Lower lobe of right lung (tissue), 2 donors: ENCODE measurements around the gene WWC1. TPM values are rescaled to one million over a fixed set of nuclear protein-coding genes. Genes with fewer than 3 reads are reported as not detected.

ENCODE experiments used
- ATAC-seq, 2 donors: fragments of 200-7000 bp; cut with Tn5 transposase; one replicate each; pipeline ENCODE4 v1.9.1; 2020 to 2022; ENCODE audit warnings: mild to moderate bottlenecking in 2 of 2, moderate library complexity in 2 of 2
- DNase-seq: peaks from one replicate; pipeline ENCODE4 v3.0.0-alpha.2; 2020
- H3K27ac ChIP-seq: fragments of 200-600 bp; one replicate; pipeline ENCODE4 v1.8.0; 2022
- H3K27me3 ChIP-seq: fragments of 200-600 bp; one replicate; pipeline ENCODE4 v1.8.0; 2022; ENCODE audit warnings: low read depth
- H3K36me3 ChIP-seq: fragments of 200-600 bp; one replicate; pipeline ENCODE4 v1.8.0; 2022; ENCODE audit warnings: mild to moderate bottlenecking
- H3K4me1 ChIP-seq: fragments of 200-600 bp; one replicate; pipeline ENCODE4 v1.8.0; 2022
- H3K4me3 ChIP-seq: fragments of 200-600 bp; one replicate; pipeline ENCODE4 v1.8.0; 2022; ENCODE audit warnings: mild to moderate bottlenecking
- H3K9me3 ChIP-seq: fragments of 200-600 bp; one replicate; pipeline ENCODE4 v1.8.0; 2022
- CTCF ChIP-seq: fragments of 200-600 bp; IDR thresholded peaks from one replicate; pipeline ENCODE4 v1.8.0; 2022; ENCODE audit warnings: antibody characterized with exemption, mild to moderate bottlenecking
- intact Hi-C: fragments of 100-400 bp; cut with DNase I; formaldehyde crosslinking; loops from one replicate; pipeline ENCODE4 v1.11.0; 2022
- total RNA-seq: library from RNA; stranded (reverse); fragmentation: NEBNext Ultra II Directional; extraction: Animal tissue kit (Norgen Biotek cat#: 25700); gene quantifications from one replicate; pipeline ENCODE4 v1.2.1, GENCODE V29; 2021
- donor health status: DM: no; HTN: yes; CAD: no; lungs with severe emphysema.

Gene WWC1
- total RNA-seq, 1 donor from 2014 or later = 61.9 TPM

DNA sequence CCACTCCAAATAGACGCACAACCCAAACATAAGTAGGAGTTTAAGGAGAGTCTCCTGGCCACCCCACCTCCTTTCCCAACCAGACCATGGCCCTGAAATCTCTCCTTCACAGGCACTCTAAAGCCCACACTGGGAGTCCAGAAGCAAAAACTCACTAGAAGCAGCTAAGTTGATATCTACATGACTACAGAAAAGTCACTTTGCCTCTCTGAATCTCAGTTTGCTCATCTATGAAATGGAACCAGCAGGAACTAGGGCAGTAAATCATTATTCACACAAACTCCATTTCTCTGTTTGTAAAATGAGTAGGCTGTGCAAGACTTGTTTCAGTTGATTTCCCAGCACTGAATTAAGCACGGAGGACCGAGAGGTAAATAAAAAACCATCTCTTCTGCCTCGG is 4.1 kb upstream of the WWC1 start:
- ATAC-seq (no peak), DNase-seq (no peak)
- intact Hi-C loops = no loop called here
- H3K4me1 ChIP-seq = peaks cover 14% of the 10 kb centered on the region
- H3K4me3 ChIP-seq = no peak overlapping the region
- H3K9me3 ChIP-seq = peaks cover 10% of the 10 kb centered on the region
- H3K36me3 ChIP-seq = no peaks in the 10 kb centered on the region
- H3K27ac ChIP-seq = no peak overlapping the region
- TF ChIP-seq CTCF = no peak
- H3K27me3 ChIP-seq = peaks cover 16% of the 10 kb centered on the region

DNA sequence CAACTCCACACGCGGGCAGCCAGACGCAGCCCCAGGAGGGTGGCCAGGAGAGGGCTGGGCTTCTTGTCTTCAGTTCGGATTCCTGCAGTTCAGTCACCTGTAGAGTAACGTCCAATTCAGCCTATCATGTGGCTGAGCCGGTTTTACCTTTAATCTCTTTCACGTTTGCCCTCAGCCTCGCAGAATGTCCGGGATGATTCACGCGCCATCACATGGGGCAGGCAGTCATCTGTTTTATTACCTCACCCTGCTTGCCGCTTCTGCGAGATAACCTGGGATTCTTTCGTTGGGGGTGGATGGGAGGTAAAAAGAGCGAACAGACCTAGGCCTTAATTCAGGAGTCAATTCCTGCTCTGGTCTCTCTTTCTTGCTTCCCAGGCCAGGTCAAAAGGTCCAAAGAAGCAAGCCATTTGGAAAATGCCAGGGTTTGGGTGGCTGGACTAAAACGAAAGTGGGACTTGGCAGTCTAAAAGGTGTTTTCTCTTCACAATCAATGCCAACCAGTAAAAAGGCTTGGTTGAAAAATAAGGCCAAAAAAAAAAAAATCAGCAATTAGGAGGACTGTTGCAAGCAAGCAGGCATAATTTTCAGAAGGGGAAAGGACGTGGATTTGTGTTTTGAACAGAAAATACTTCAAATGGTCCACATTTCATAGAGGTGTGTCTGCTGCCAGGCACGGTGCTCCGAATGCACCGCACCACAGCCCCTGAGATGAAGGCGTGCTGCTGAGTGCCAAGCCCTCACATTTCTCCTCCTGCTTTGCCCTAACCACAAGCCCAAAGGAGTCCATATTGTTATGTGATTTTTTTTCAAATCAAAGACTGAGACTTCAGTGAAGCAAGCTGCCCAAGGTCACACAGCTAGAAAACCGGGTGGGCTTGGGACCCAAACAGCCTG is 2.8 kb upstream of the WWC1 start:
- DNase-seq (no peak), ATAC-seq (peak; percentile 15 to 59)
- H3K4me3 ChIP-seq = no peak overlapping the region
- H3K9me3 ChIP-seq = peaks cover 10% of the 10 kb centered on the region
- peaks cover 26% of the 10 kb centered on the region for H3K27me3 ChIP-seq
- H3K27ac ChIP-seq = peak overlapping the region; percentile 62
- no peak for TF ChIP-seq CTCF
- no peaks in the 10 kb centered on the region for H3K36me3 ChIP-seq
- peaks cover 14% of the 10 kb centered on the region for H3K4me1 ChIP-seq
- intact Hi-C loops = no loop called here

GRCh38 chr5:168290902-168291341 is 523 bp upstream of the WWC1 start:
- intact Hi-C loops = no loop called here
- H3K27me3 ChIP-seq = peaks cover 26% of the 10 kb centered on the region
- H3K4me3 ChIP-seq = peak overlapping the region; percentile 61

DNA sequence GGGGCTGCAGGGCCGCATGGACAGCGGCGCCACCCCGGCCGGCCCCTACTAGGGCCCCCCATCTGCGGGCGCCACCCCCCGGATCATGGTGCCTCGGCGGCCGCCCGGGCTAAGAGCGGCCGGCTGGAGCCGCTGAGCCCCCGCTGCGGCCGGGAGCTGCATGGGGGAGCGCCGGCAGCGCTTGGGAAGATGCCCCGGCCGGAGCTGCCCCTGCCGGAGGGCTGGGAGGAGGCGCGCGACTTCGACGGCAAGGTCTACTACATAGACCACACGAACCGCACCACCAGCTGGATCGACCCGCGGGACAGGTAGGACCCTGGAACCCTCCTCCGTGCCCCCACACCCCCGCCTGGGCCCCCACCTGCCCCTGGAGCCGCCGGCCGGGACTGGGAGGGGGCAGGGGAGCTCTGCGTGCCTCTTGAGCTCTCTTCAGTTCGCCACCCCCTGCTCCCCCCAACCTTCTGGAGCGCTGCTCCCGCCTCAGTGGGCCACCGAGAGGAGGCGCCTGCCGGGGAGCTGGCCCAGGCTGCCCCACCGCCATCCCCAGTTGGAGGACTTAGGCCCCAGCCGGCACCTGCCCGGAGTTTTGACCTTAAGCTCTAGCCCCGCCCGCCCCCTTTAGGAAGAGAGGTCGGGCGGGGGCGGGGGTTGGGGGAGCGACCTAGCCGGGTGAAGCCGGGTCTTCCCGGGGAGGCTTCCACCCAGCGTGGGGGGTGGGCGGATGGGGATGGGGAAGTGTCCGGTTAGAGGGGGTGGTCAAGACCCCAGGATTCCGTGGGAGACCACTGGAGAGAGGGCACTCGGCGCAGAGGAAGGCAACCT is 730 bp downstream of the WWC1 start:
- ATAC-seq = peak; percentile 23 to 31
- TF ChIP-seq CTCF = no peak
- peak overlapping the region; percentile 60 for H3K27ac ChIP-seq
- H3K36me3 ChIP-seq = no peaks in the 10 kb centered on the region
- intact Hi-C loops = no loop called here
- H3K27me3 ChIP-seq = peaks cover 26% of the 10 kb centered on the region
- no peaks in the 10 kb centered on the region for H3K9me3 ChIP-seq
- DNase-seq = no peak
- peak overlapping the region; percentile 61 for H3K4me3 ChIP-seq
- peaks cover 30% of the 10 kb centered on the region for H3K4me1 ChIP-seq

More at GRCh38 chr5:168290902-168291341, 523 bp upstream of the WWC1 start:
- DNase-seq = no peak
- Histone ChIP-seq H3K36me3 (no peaks in the 10 kb centered on the region), H3K9me3 (no peaks in the 10 kb centered on the region), H3K4me1 (peaks cover 21% of the 10 kb centered on the region), H3K27ac (peak overlapping the region; percentile 36)
- ATAC-seq = no peak
- TF ChIP-seq CTCF = no peak

GRCh38 chr5:168292786-168293696 is 1.6 kb downstream of the WWC1 start:
- intact Hi-C loops = no loop called here
- no peak overlapping the region for H3K27ac ChIP-seq
- peak overlapping the region; percentile 61 for H3K4me3 ChIP-seq
- H3K4me1 ChIP-seq = peaks cover 30% of the 10 kb centered on the region
- no peaks in the 10 kb centered on the region for H3K36me3 ChIP-seq
- DNase-seq (no peak), ATAC-seq (no peak)
- no peak for TF ChIP-seq CTCF
- H3K9me3 ChIP-seq = no peaks in the 10 kb centered on the region
- peaks cover 26% of the 10 kb centered on the region for H3K27me3 ChIP-seq
